Uterus (tissue), 2 donors: ENCODE measurements around the gene GNGT2.

Experiments used
- POLR2A ChIP-seq, 2 donors: fragments of 450-650 bp; IDR thresholded peaks; one replicate each; pipeline ENCODE4 v1.6.1; 2016; ENCODE audit warnings: antibody characterized with exemption in 2 of 2, mild to moderate bottlenecking in 1 of 2, moderate library complexity in 1 of 2
- TF ChIP-seq, protein P1 (sequence below), 4 experiments: fragments of 200-600 bp in 2 of 4; fragments of 450-650 bp in 2 of 4; sonication (generic) in 2 of 4; IDR thresholded peaks; one replicate each; pipeline ENCODE4 v1.5.1; 2016 to 2019; ENCODE audit warnings: antibody characterized with exemption in 4 of 4, mild to moderate bottlenecking in 2 of 4, moderate library complexity in 1 of 4

DNA sequence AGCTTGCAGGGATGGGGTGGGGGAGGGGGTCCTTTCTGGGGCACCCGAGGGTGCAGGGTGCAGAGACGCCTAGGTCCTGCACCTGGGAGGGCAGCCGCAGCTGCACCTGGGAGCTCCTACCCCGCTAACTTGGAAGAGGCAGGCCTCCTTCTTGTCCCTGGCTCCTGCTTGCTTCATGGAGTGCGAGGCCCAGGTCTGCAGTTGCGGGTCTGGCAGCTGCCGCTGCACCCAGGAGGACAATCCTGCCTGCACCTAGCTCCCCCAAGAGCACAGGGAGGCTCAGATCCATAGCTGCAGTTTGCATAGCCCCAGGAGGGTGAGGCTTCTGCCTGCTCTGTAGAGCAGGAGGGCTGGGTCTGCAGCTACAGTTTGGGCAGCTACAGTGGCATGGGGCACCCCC lies 26.6 kb downstream of the GNGT2 start:
- TF ChIP-seq, protein P1, sequence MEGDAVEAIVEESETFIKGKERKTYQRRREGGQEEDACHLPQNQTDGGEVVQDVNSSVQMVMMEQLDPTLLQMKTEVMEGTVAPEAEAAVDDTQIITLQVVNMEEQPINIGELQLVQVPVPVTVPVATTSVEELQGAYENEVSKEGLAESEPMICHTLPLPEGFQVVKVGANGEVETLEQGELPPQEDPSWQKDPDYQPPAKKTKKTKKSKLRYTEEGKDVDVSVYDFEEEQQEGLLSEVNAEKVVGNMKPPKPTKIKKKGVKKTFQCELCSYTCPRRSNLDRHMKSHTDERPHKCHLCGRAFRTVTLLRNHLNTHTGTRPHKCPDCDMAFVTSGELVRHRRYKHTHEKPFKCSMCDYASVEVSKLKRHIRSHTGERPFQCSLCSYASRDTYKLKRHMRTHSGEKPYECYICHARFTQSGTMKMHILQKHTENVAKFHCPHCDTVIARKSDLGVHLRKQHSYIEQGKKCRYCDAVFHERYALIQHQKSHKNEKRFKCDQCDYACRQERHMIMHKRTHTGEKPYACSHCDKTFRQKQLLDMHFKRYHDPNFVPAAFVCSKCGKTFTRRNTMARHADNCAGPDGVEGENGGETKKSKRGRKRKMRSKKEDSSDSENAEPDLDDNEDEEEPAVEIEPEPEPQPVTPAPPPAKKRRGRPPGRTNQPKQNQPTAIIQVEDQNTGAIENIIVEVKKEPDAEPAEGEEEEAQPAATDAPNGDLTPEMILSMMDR (IDR thresholded peaks at IDR 0.05), result no peak
- TF ChIP-seq POLR2A (IDR thresholded peaks at IDR 0.05), result no peak
